Neuronal stem cell (in vitro differentiated cells): ENCODE data around the gene EREG.
A peak's percentile ranks its signal among the peaks of the same experiment; 100 is the strongest.

Source experiments
- DNase-seq: peaks from one replicate; pipeline ENCODE4 v3.0.0-alpha.2; 2013; ENCODE audit warnings: low spot score
- H2AFZ ChIP-seq: one replicate; pipeline ENCODE4 v1.6.1; 2013; ENCODE audit warnings: mild to moderate bottlenecking, low read length, inconsistent platforms
- H2AK5ac ChIP-seq: 2 replicates; pipeline ENCODE4 v1.6.1; 2013; ENCODE audit warnings: low read depth, mild to moderate bottlenecking, inconsistent platforms, low read length, moderate library complexity, mixed read lengths
- H2BK120ac ChIP-seq: 2 replicates; pipeline ENCODE4 v1.6.1; 2013; ENCODE audit warnings: low read depth, mild to moderate bottlenecking, inconsistent platforms, low read length, moderate library complexity, mixed read lengths
- H2BK12ac ChIP-seq: one replicate; pipeline ENCODE4 v1.6.1; 2013; ENCODE audit warnings: low read length, inconsistent platforms
- H2BK15ac ChIP-seq: 2 replicates; pipeline ENCODE4 v1.6.1; 2013; ENCODE audit warnings: mild to moderate bottlenecking, low read length, inconsistent platforms, mixed read lengths
- H2BK5ac ChIP-seq: one replicate; pipeline ENCODE4 v1.6.1; 2013; ENCODE audit warnings: inconsistent platforms, mild to moderate bottlenecking, low read length, moderate library complexity
- H3K14ac ChIP-seq: one replicate; pipeline ENCODE4 v1.6.1; 2013; ENCODE audit warnings: low read length, inconsistent platforms
- H3K18ac ChIP-seq: 2 replicates; pipeline ENCODE4 v1.6.1; 2013; ENCODE audit warnings: low read length, inconsistent platforms
- H3K23ac ChIP-seq: 2 replicates; pipeline ENCODE4 v1.6.1; 2013; ENCODE audit warnings: low read depth, mild to moderate bottlenecking, mixed read lengths, low read length, inconsistent platforms; ENCODE audit not compliant: poor library complexity
- H3K27ac ChIP-seq: replicated peaks from 3 replicates; pipeline ENCODE4 v1.5.1; 2013; ENCODE audit warnings: low read length, inconsistent platforms
- H3K27me3 ChIP-seq, 3 experiments: 2 replicates each; pipeline ENCODE4 v1.6.1; 2013; ENCODE audit warnings: low read length in 3 of 3, mild to moderate bottlenecking in 2 of 3, inconsistent platforms in 1 of 3, low read depth in 1 of 3, mixed read lengths in 1 of 3, moderate library complexity in 1 of 3; ENCODE audit not compliant: control insufficient read depth in 3 of 3, insufficient read depth in 3 of 3
- H3K36me3 ChIP-seq, 2 donors: replicated peaks in 1 of 2; 2 replicates each; pipeline ENCODE4 v1.6.1; 2013; ENCODE audit warnings: low read length in 2 of 2; ENCODE audit not compliant: control insufficient read depth in 2 of 2, insufficient read depth in 2 of 2
- H3K4ac ChIP-seq: 2 replicates; pipeline ENCODE4 v1.6.1; 2013; ENCODE audit warnings: inconsistent platforms, mild to moderate bottlenecking, low read length, moderate library complexity
- H3K4me1 ChIP-seq, 2 donors: 1 replicate in 1 of 2; 2 replicates in 1 of 2; pipeline ENCODE4 v1.6.1; 2013; ENCODE audit warnings: low read length in 2 of 2, low read depth in 1 of 2; ENCODE audit not compliant: control insufficient read depth in 2 of 2, insufficient read depth in 1 of 2
- H3K4me2 ChIP-seq: one replicate; pipeline ENCODE4 v1.6.1; 2013; ENCODE audit warnings: mild to moderate bottlenecking, low read length, inconsistent platforms; ENCODE audit not compliant: insufficient read depth, poor library complexity, severe bottlenecking
- H3K4me3 ChIP-seq, 2 donors: 2 replicates each; pipeline ENCODE4 v1.5.1; 2013; ENCODE audit warnings: low read length in 2 of 2, mild to moderate bottlenecking in 2 of 2, inconsistent platforms in 1 of 2, moderate library complexity in 1 of 2
- H3K79me1 ChIP-seq: one replicate; pipeline ENCODE4 v1.6.1; 2013; ENCODE audit warnings: low read depth, mild to moderate bottlenecking, inconsistent platforms, low read length, moderate library complexity
- H3K9ac ChIP-seq: one replicate; pipeline ENCODE4 v1.6.1; 2013; ENCODE audit warnings: mild to moderate bottlenecking, low read depth, low read length, inconsistent platforms; ENCODE audit not compliant: poor library complexity
- H3K9me3 ChIP-seq, 2 donors: replicated peaks in 1 of 2; 2 replicates each; pipeline versions ENCODE3 to v1.6.1; 2013; ENCODE audit warnings: low read length in 2 of 2, mild to moderate bottlenecking in 2 of 2, inconsistent platforms in 1 of 2, low read depth in 1 of 2, mixed read lengths in 1 of 2, moderate library complexity in 1 of 2; ENCODE audit not compliant: control insufficient read depth in 2 of 2, insufficient read depth in 1 of 2
- H4K8ac ChIP-seq: one replicate; pipeline ENCODE4 v1.6.1; 2013; ENCODE audit warnings: low read depth, mild to moderate bottlenecking, inconsistent platforms, low read length, moderate library complexity
- H4K91ac ChIP-seq: one replicate; pipeline ENCODE4 v1.6.1; 2013; ENCODE audit warnings: low read length, low read depth, mild to moderate bottlenecking, inconsistent platforms; ENCODE audit not compliant: poor library complexity
- WGBS, 2 donors: extraction: QIAGEN DNeasy Blood & Tissue Kit; methylation state at CpG; one replicate each; pipeline ENCODE4 v1.1.7; 2013; ENCODE audit warnings: missing lambda C conversion rate in 2 of 2, mixed read lengths in 1 of 2; ENCODE audit not compliant: insufficient read length in 2 of 2, insufficient replicate concordance in 1 of 2; ENCODE audit errors: extremely low coverage in 2 of 2; 5-methylcytosine and 5-hydroxymethylcytosine counted together

The EREG gene

GRCh38 chr4:74365761-74366160 is 816 bp downstream of the EREG start:
- Histone ChIP-seq H3K79me1 (no peaks in the 10 kb centered on the region), H3K4me2 (peak overlapping the region; percentile 14), H3K4me1 (peaks cover 7 to 10% of the 10 kb centered on the region in 2 donors), H2BK15ac (no peak overlapping the region), H3K9ac (no peak overlapping the region), H4K91ac (no peak overlapping the region), H2BK12ac (no peak overlapping the region), H3K14ac (no peak overlapping the region), H4K8ac (no peak overlapping the region), H3K4ac (no peak overlapping the region), H2AK5ac (no peak overlapping the region), H2BK5ac (no peak overlapping the region), H2AFZ (peak overlapping the region; percentile 12), H3K23ac (no peak overlapping the region), H2BK120ac (no peak overlapping the region), H3K4me3 (no peak overlapping the region), H3K18ac (no peak overlapping the region), H3K9me3 (no peaks in the 10 kb centered on the region), H3K36me3 (no peaks in the 10 kb centered on the region), H3K27ac (no peak overlapping the region), H3K27me3 (peaks cover 0 to 51% (median 15%) of the 10 kb centered on the region in 3 experiments)
- no CpG with 5 or more reads among the region's 11 CpGs for WGBS, 2 donors
- DNase-seq: peak; percentile 6

GRCh38 chr4:74366367-74366911 is 1.5 kb downstream of the EREG start:
- Histone ChIP-seq H2AK5ac (no peak overlapping the region), H2AFZ (no peak overlapping the region), H3K4me2 (no peak overlapping the region), H2BK120ac (no peak overlapping the region), H3K36me3 (no peaks in the 10 kb centered on the region), H2BK5ac (no peak overlapping the region), H2BK12ac (no peak overlapping the region), H4K8ac (no peak overlapping the region), H3K27ac (no peak overlapping the region), H3K79me1 (no peaks in the 10 kb centered on the region), H3K4ac (no peak overlapping the region), H3K4me1 (peaks cover 7 to 10% of the 10 kb centered on the region in 2 donors), H3K9me3 (no peaks in the 10 kb centered on the region), H3K9ac (no peak overlapping the region), H3K27me3 (peaks cover 0 to 51% (median 15%) of the 10 kb centered on the region in 3 experiments), H4K91ac (no peak overlapping the region), H2BK15ac (no peak overlapping the region), H3K23ac (no peak overlapping the region), H3K14ac (no peak overlapping the region), H3K4me3 (no peak overlapping the region), H3K18ac (no peak overlapping the region)
- whole genome bisulfite sequencing, 2 donors: no CpG with 5 or more reads among the region's 2 CpGs
- DNase-seq: no peak

GRCh38 chr4:74367656-74368290 is 2.8 kb downstream of the EREG start:
- DNase-seq: no peak
- Histone ChIP-seq H2BK5ac (no peak overlapping the region), H3K4ac (no peak overlapping the region), H2BK15ac (no peak overlapping the region), H3K4me3 (no peak overlapping the region), H3K27me3 (peaks cover 0 to 49% (median 15%) of the 10 kb centered on the region in 3 experiments), H4K91ac (no peak overlapping the region), H3K14ac (no peak overlapping the region), H3K4me2 (no peak overlapping the region), H2BK12ac (no peak overlapping the region), H3K79me1 (no peaks in the 10 kb centered on the region), H3K23ac (no peak overlapping the region), H3K18ac (no peak overlapping the region), H2BK120ac (no peak overlapping the region), H3K9ac (no peak overlapping the region), H2AFZ (no peak overlapping the region), H3K4me1 (peaks cover 7 to 10% of the 10 kb centered on the region in 2 donors), H3K36me3 (no peaks in the 10 kb centered on the region), H3K27ac (no peak overlapping the region), H2AK5ac (no peak overlapping the region), H3K9me3 (no peaks in the 10 kb centered on the region), H4K8ac (no peak overlapping the region)
- no CpG with 5 or more reads among the region's 1 CpG for WGBS, 2 donors

GRCh38 chr4:74368596-74368995 is 3.7 kb downstream of the EREG start:
- Histone ChIP-seq H2BK5ac (no peak overlapping the region), H3K79me1 (no peaks in the 10 kb centered on the region), H3K9ac (no peak overlapping the region), H4K91ac (no peak overlapping the region), H2BK120ac (no peak overlapping the region), H2AK5ac (no peak overlapping the region), H2AFZ (no peak overlapping the region), H3K4me3 (no peak overlapping the region), H3K36me3 (no peaks in the 10 kb centered on the region), H3K4ac (no peak overlapping the region), H4K8ac (no peak overlapping the region), H3K27me3 (peaks cover 0 to 44% (median 15%) of the 10 kb centered on the region in 3 experiments), H3K4me2 (no peak overlapping the region), H3K9me3 (no peaks in the 10 kb centered on the region), H2BK12ac (no peak overlapping the region), H3K14ac (no peak overlapping the region), H3K27ac (no peak overlapping the region), H3K18ac (no peak overlapping the region), H3K23ac (no peak overlapping the region), H2BK15ac (no peak overlapping the region), H3K4me1 (peaks cover 7 to 10% of the 10 kb centered on the region in 2 donors)
- WGBS, 2 donors: no CpG with 5 or more reads among the region's 4 CpGs
- no peak for DNase-seq
